GM12878 (cell line): ENCODE results near the gene B4GALT5. TPM values are rescaled to one million over a fixed set of nuclear protein-coding genes. Genes with fewer than 3 reads are reported as not detected.
A peak's percentile ranks its signal among the peaks of the same experiment; 100 is the strongest.

Source experiments
- ATF7 ChIP-seq: fragments of 450-650 bp; IDR thresholded peaks from 2 replicates; pipeline ENCODE4 v1.6.1; 2016; ENCODE audit warnings: low read depth, mild to moderate bottlenecking
- BACH1 ChIP-seq: fragments of 450-650 bp; IDR thresholded peaks from 2 replicates; pipeline ENCODE4 v1.6.1; 2017; ENCODE audit warnings: mild to moderate bottlenecking, borderline replicate concordance
- CBFB ChIP-seq: IDR thresholded peaks from 2 replicates; pipeline ENCODE4 v1.6.1; 2016; ENCODE audit warnings: antibody characterized with exemption, low read depth
- CHD1 ChIP-seq: IDR thresholded peaks from 2 replicates; pipeline ENCODE4 v1.6.1; 2012; ENCODE audit warnings: low read depth, low read length, improper control_type of control experiment
- CHD2 ChIP-seq: IDR thresholded peaks from 2 replicates; pipeline ENCODE4 v1.6.1; 2011; ENCODE audit warnings: low read depth, low read length, improper control_type of control experiment, borderline replicate concordance
- DPF2 ChIP-seq: fragments of 450-650 bp; IDR thresholded peaks from 2 replicates; pipeline ENCODE4 v1.6.1; 2017; ENCODE audit warnings: mild to moderate bottlenecking
- EED ChIP-seq: sonication (generic); IDR thresholded peaks from 2 replicates; pipeline ENCODE4 v1.6.1; 2016; ENCODE audit warnings: antibody characterized with exemption, low read depth
- HCFC1 ChIP-seq: fragments of 150-350 bp; IDR thresholded peaks from 2 replicates; pipeline ENCODE4 v1.6.1; 2014; ENCODE audit warnings: low read length
- HDAC2 ChIP-seq: fragments of 200-600 bp; sonication (generic); IDR thresholded peaks from 2 replicates; pipeline ENCODE4 v1.6.1; 2017
- HDAC6 ChIP-seq: fragments of 200-600 bp; sonication (generic); IDR thresholded peaks from one replicate; pipeline ENCODE4 v1.8.0; 2017; ENCODE audit warnings: antibody characterized with exemption; ENCODE audit not compliant: unreplicated experiment
- HDGF ChIP-seq: fragments of 450-650 bp; IDR thresholded peaks from 2 replicates; pipeline ENCODE4 v1.6.1; 2016; ENCODE audit warnings: antibody characterized with exemption
- IRF3 ChIP-seq: fragments of 450-650 bp; IDR thresholded peaks from 2 replicates; pipeline ENCODE4 v1.6.1; 2014; ENCODE audit warnings: mild to moderate bottlenecking
- MXI1 ChIP-seq: fragments of 150-350 bp; IDR thresholded peaks from 2 replicates; pipeline ENCODE4 v1.6.1; 2011; ENCODE audit warnings: low read depth, mild to moderate bottlenecking, inconsistent platforms, low read length, improper control_type of control experiment
- NBN ChIP-seq: fragments of 450-650 bp; IDR thresholded peaks from 2 replicates; pipeline ENCODE4 v1.6.1; 2016
- PBX3 ChIP-seq: IDR thresholded peaks from 2 replicates; pipeline ENCODE4 v1.6.1; 2011; ENCODE audit warnings: mild to moderate bottlenecking, low read depth, low read length, moderate library complexity; ENCODE audit not compliant: insufficient replicate concordance
- POLR2A ChIP-seq: IDR thresholded peaks from 2 replicates; pipeline ENCODE4 v1.6.1; 2011; ENCODE audit warnings: low read depth, mild to moderate bottlenecking, low read length
- POU2F2 ChIP-seq: IDR thresholded peaks from 3 replicates; pipeline ENCODE4 v1.6.1; 2011; ENCODE audit warnings: low read depth, mild to moderate bottlenecking, low read length, borderline replicate concordance
- RB1 ChIP-seq: fragments of 450-650 bp; formaldehyde crosslinking; IDR thresholded peaks from 2 replicates; pipeline ENCODE4 v1.6.1; 2017; ENCODE audit warnings: mild to moderate bottlenecking, borderline replicate concordance
- RUNX3 ChIP-seq: IDR thresholded peaks from 2 replicates; pipeline ENCODE4 v1.6.1; 2012; ENCODE audit warnings: low read length, inconsistent platforms
- SMAD1 ChIP-seq: fragments of 450-650 bp; IDR thresholded peaks from 2 replicates; pipeline ENCODE4 v1.6.1; 2018; ENCODE audit warnings: mild to moderate bottlenecking, low read depth; ENCODE audit not compliant: partially characterized antibody
- SMARCA5 ChIP-seq: fragments of 450-650 bp; IDR thresholded peaks from 2 replicates; pipeline ENCODE4 v1.6.1; 2017; ENCODE audit warnings: mild to moderate bottlenecking
- SREBF1 ChIP-seq: IDR thresholded peaks from 2 replicates; pipeline ENCODE4 v1.6.1; 2012; ENCODE audit warnings: mild to moderate bottlenecking, low read length
- TBL1XR1 ChIP-seq: IDR thresholded peaks from 2 replicates; pipeline ENCODE4 v1.6.1; 2012; ENCODE audit warnings: low read depth, low read length, improper control_type of control experiment
- TCF12 ChIP-seq: IDR thresholded peaks from 2 replicates; pipeline ENCODE4 v1.6.1; 2011; ENCODE audit warnings: low read depth, mild to moderate bottlenecking, low read length
- YY1 ChIP-seq: IDR thresholded peaks from 2 replicates; pipeline ENCODE4 v1.6.1; 2011; ENCODE audit warnings: low read depth, mild to moderate bottlenecking, low read length
- ZBED1 ChIP-seq: IDR thresholded peaks from 2 replicates; pipeline ENCODE4 v1.6.1; 2016; ENCODE audit warnings: borderline replicate concordance
- ZBTB40 ChIP-seq: fragments of 450-650 bp; IDR thresholded peaks from 2 replicates; pipeline ENCODE4 v1.6.1; 2016; ENCODE audit warnings: mild to moderate bottlenecking, moderate library complexity, borderline replicate concordance
- ZNF217 ChIP-seq: fragments of 450-650 bp; IDR thresholded peaks from 2 replicates; pipeline ENCODE4 v1.6.1; 2017; ENCODE audit warnings: antibody characterized with exemption, mild to moderate bottlenecking
- ZNF384 ChIP-seq: IDR thresholded peaks from 2 replicates; pipeline ENCODE4 v1.6.1; 2012; ENCODE audit warnings: low read depth, mild to moderate bottlenecking, low read length, improper control_type of control experiment, borderline replicate concordance
- polyA plus RNA-seq, 11 experiments: library from polyadenylated mRNA; depleted of rRNA in 4 of 11; unstranded in 6 of 11; stranded (reverse) in 5 of 11; fragments of >200 nt; fragmentation: Nextera tagmentation in 4 of 11; fragmentation: Illumina TruSeq in 1 of 11; extraction: Ambion mirVana in 4 of 11; extraction: Trizol in 1 of 11; gene quantifications; 1 replicate in 1 of 11; 2 replicates in 10 of 11; pipeline versions ENCODE4 v1.2.1 to v1.2.3, GENCODE V29; 2011 to 2016; ENCODE audit warnings: inconsistent platforms in 2 of 11, missing spikeins in 2 of 11, low read depth in 1 of 11
- total RNA-seq, 4 experiments: library from RNA; depleted of rRNA in 3 of 4; stranded (reverse); fragments of >200 nt in 3 of 4; fragmentation: Illumina TruSeq in 1 of 4; extraction: Trizol in 1 of 4; gene quantifications; 2 replicates each; pipeline versions ENCODE4 v1.2.1 to v1.2.3, GENCODE V29; 2013 to 2021

Gene B4GALT5
- total and polyA plus RNA-seq, 10 of the 15 experiments (the other 5 are each of a cell fraction or from before 2014, with no cell fraction given): 2.0 to 55.5 (median 20.2) TPM

- TF ChIP-seq NBN (peak; percentile 94), DPF2 (peak; percentile 80), CBFB (peak; percentile 56; the same call in 1 of the 2 replicates), ZBTB40 (no peak), ZBED1 (peak; percentile 23; the same call in 1 of the 2 replicates), CHD1 (no peak), TBL1XR1 (peak; percentile 47; the same call in 1 of the 2 replicates), HDAC6 (no peak), TCF12 (peak; percentile 45; the same call in 1 of the 2 replicates), IRF3 (no peak), RUNX3 (peak; percentile 85), MXI1 (peak; percentile 48; the same call in 1 of the 2 replicates), SREBF1 (no peak), CHD2 (peak; percentile 69; the same call in 1 of the 2 replicates), SMARCA5 (peak; percentile 68; the same call in 1 of the 2 replicates), BACH1 (peak; percentile 50; the same call in 1 of the 2 replicates), HCFC1 (no peak), YY1 (no peak), HDGF (peak; percentile 98), ZNF217 (no peak), HDAC2 (no peak), SMAD1 (peak; percentile 45), PBX3 (peak; percentile 68), RB1 (0 out of 2 replicates have a peak, but pooled peaks have one; percentile 5), EED (peak; percentile 89), ATF7 (peak; percentile 91), POU2F2 (peak; percentile 49; the same call in 1 of the 3 replicates), ZNF384 (peak; percentile 87), POLR2A (peak; percentile 83)
Measured at GRCh38 chr20:49668181-49668877, 45.3 kb downstream of the B4GALT5 start (continued).
